ENCODE data around the gene GTPBP3. TPM values are rescaled to one million over a fixed set of nuclear protein-coding genes. Genes with fewer than 3 reads are reported as not detected.
A peak's percentile ranks its signal among the peaks of the same experiment; 100 is the strongest.

Gene GTPBP3
- total and polyA plus RNA-seq, 2 of the 13 experiments (the other 11 are each of a cell fraction or from before 2014, with no cell fraction given), result 17.5 to 30.0 TPM

GRCh38 chr19:17334414-17335409 lies 2.6 kb upstream of the GTPBP3 start, which contains the start of gene ANO8 (continued):
- no peak for TF ChIP-seq TCF12 (IDR thresholded peaks at IDR 0.05)
- peak; percentile 90 for TF ChIP-seq TCF12 (CRISPR knock-in tag; IDR thresholded peaks at IDR 0.05)
- peak; percentile 51 for TF ChIP-seq SP5 (CRISPR knock-in tag; IDR thresholded peaks at IDR 0.05; ENCODE audit: borderline replicate concordance, low read depth)
- TF ChIP-seq ZSCAN31 (CRISPR knock-in tag; IDR thresholded peaks at IDR 0.05; ENCODE audit: low read depth), result peak; percentile 84; the same call in 1 of the 2 replicates
- TF ChIP-seq ZNF713 (CRISPR knock-in tag; IDR thresholded peaks at IDR 0.05), result no peak
- TF ChIP-seq ZIK1 (CRISPR knock-in tag; IDR thresholded peaks at IDR 0.05; ENCODE audit: borderline replicate concordance, low read depth), result peak; percentile 60; the same call in 1 of the 2 replicates
- TF ChIP-seq, protein P1, sequence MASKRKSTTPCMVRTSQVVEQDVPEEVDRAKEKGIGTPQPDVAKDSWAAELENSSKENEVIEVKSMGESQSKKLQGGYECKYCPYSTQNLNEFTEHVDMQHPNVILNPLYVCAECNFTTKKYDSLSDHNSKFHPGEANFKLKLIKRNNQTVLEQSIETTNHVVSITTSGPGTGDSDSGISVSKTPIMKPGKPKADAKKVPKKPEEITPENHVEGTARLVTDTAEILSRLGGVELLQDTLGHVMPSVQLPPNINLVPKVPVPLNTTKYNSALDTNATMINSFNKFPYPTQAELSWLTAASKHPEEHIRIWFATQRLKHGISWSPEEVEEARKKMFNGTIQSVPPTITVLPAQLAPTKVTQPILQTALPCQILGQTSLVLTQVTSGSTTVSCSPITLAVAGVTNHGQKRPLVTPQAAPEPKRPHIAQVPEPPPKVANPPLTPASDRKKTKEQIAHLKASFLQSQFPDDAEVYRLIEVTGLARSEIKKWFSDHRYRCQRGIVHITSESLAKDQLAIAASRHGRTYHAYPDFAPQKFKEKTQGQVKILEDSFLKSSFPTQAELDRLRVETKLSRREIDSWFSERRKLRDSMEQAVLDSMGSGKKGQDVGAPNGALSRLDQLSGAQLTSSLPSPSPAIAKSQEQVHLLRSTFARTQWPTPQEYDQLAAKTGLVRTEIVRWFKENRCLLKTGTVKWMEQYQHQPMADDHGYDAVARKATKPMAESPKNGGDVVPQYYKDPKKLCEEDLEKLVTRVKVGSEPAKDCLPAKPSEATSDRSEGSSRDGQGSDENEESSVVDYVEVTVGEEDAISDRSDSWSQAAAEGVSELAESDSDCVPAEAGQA (IDR thresholded peaks at IDR 0.05; ENCODE audit: low read depth), result 0 out of 2 replicates have a peak, but pooled peaks have one; percentile 40
- TF ChIP-seq, protein P1 (CRISPR knock-in tag; IDR thresholded peaks at IDR 0.05; ENCODE audit: borderline replicate concordance), result no peak
- peak; percentile 26; the same call in 1 of the 2 replicates for TF ChIP-seq FOSL2 (CRISPR knock-in tag; IDR thresholded peaks at IDR 0.05)
- TF ChIP-seq ZNF451 (CRISPR knock-in tag; IDR thresholded peaks at IDR 0.05), result peak; percentile 15; the same call in 1 of the 2 replicates
- TF ChIP-seq GABPA (IDR thresholded peaks at IDR 0.05; ENCODE audit: low read depth, low read length), result no peak
- TF ChIP-seq GABPA (CRISPR knock-in tag; IDR thresholded peaks at IDR 0.05; ENCODE audit: low read depth), result peak; percentile 56; the same call in 1 of the 2 replicates
- peak; percentile 59; the same call in 1 of the 2 replicates for TF ChIP-seq ZNF564 (CRISPR knock-in tag; IDR thresholded peaks at IDR 0.05)
- no peak for TF ChIP-seq SRF (IDR thresholded peaks at IDR 0.05; ENCODE audit: low read depth, low read length)
- peak; percentile 76 for TF ChIP-seq KAT8 (CRISPR knock-in tag; IDR thresholded peaks at IDR 0.05)
- 0 out of 2 replicates have a peak, but pooled peaks have one; percentile 62 for TF ChIP-seq ZNF225 (CRISPR knock-in tag; IDR thresholded peaks at IDR 0.05)
- peak; percentile 55 for TF ChIP-seq RAD21 (CRISPR knock-in tag; IDR thresholded peaks at IDR 0.05)
- peak; percentile 84; the same call in 1 of the 2 replicates for TF ChIP-seq ZNF709 (CRISPR knock-in tag; IDR thresholded peaks at IDR 0.05)
- TF ChIP-seq, protein P2, sequence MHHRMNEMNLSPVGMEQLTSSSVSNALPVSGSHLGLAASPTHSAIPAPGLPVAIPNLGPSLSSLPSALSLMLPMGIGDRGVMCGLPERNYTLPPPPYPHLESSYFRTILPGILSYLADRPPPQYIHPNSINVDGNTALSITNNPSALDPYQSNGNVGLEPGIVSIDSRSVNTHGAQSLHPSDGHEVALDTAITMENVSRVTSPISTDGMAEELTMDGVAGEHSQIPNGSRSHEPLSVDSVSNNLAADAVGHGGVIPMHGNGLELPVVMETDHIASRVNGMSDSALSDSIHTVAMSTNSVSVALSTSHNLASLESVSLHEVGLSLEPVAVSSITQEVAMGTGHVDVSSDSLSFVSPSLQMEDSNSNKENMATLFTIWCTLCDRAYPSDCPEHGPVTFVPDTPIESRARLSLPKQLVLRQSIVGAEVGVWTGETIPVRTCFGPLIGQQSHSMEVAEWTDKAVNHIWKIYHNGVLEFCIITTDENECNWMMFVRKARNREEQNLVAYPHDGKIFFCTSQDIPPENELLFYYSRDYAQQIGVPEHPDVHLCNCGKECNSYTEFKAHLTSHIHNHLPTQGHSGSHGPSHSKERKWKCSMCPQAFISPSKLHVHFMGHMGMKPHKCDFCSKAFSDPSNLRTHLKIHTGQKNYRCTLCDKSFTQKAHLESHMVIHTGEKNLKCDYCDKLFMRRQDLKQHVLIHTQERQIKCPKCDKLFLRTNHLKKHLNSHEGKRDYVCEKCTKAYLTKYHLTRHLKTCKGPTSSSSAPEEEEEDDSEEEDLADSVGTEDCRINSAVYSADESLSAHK (CRISPR knock-in tag; IDR thresholded peaks at IDR 0.05; ENCODE audit: borderline replicate concordance), result no peak
- TF ChIP-seq SALL2 (CRISPR knock-in tag; IDR thresholded peaks at IDR 0.05), result peak; percentile 93
- TF ChIP-seq RBFOX2 (IDR thresholded peaks at IDR 0.05; ENCODE audit: low read depth, low read length), result peak; percentile 77
